ENCODE results near the gene TMEM187. TPM values are rescaled to one million over a fixed set of nuclear protein-coding genes. Genes with fewer than 3 reads are reported as not detected.

TMEM187 gene
- total RNA-seq, 2 experiments from 2014 or later = 1.4 to 4.5 TPM

GRCh38 chrX:153926858-153927671, 45.5 kb upstream of the TMEM187 start:
- peak; percentile 91 for DNase-seq (ENCODE audit: low spot score)
- H3K4me3 ChIP-seq (ENCODE audit: low read depth, low read length, poor library complexity, severe bottlenecking) = peak overlapping the region; percentile 99
- no peaks in the 10 kb centered on the region for H3K9me2 ChIP-seq (ENCODE audit: insufficient read depth, low read length)
- BruUV-seq (replicated peaks) = no TSS peak
- peak overlapping the region; percentile 100 for H3K4me2 ChIP-seq (ENCODE audit: low read length)
- TF ChIP-seq EZH2phosphoT487 (IDR thresholded peaks at IDR 0.05; ENCODE audit: borderline replicate concordance, low read depth, low read length) = no peak
- TF ChIP-seq, protein P1, sequence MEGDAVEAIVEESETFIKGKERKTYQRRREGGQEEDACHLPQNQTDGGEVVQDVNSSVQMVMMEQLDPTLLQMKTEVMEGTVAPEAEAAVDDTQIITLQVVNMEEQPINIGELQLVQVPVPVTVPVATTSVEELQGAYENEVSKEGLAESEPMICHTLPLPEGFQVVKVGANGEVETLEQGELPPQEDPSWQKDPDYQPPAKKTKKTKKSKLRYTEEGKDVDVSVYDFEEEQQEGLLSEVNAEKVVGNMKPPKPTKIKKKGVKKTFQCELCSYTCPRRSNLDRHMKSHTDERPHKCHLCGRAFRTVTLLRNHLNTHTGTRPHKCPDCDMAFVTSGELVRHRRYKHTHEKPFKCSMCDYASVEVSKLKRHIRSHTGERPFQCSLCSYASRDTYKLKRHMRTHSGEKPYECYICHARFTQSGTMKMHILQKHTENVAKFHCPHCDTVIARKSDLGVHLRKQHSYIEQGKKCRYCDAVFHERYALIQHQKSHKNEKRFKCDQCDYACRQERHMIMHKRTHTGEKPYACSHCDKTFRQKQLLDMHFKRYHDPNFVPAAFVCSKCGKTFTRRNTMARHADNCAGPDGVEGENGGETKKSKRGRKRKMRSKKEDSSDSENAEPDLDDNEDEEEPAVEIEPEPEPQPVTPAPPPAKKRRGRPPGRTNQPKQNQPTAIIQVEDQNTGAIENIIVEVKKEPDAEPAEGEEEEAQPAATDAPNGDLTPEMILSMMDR (conservative IDR thresholded peaks at IDR 0.05; ENCODE audit: low read length) = peak; percentile 42; the same call in 1 of the 2 replicates
- no peaks in the 10 kb centered on the region for H3K9me3 ChIP-seq (ENCODE audit: low read length)
- H3K4me1 ChIP-seq (ENCODE audit: insufficient read depth, low read length, poor library complexity, severe bottlenecking) = peaks cover 44% of the 10 kb centered on the region
- POLR2A ChIA-PET = interaction anchor here (0.8 to 1.7 kb wide), 7 partner anchors 40 to 95 kb away, joined by 3 to 6 read pairs (median 3); partner anchors contain the start of gene HCFC1
- peak overlapping the region; percentile 100 for H3K27ac ChIP-seq (ENCODE audit: low read depth, low read length, poor library complexity, severe bottlenecking)
- intact Hi-C loops (cut with micrococcal nuclease; ENCODE audit: unreplicated experiment) = loop anchor here (10.0 kb wide), 1 partner anchor 448 kb away; the partner anchor contains the start of genes EMD and FLNA
- CTCF ChIA-PET (ENCODE audit: unreplicated experiment) = interaction anchor here (0.9 to 1.2 kb wide), 2 partner anchors 40 to 41 kb away, joined by 3 read pairs; no protein-coding TSS in a partner anchor
- H3K79me2 ChIP-seq (ENCODE audit: insufficient read depth, low read depth, low read length) = peaks cover 30% of the 10 kb centered on the region; the same call in 1 of the 2 replicates
- H2AFZ ChIP-seq (ENCODE audit: low read length) = no peak overlapping the region
- no peaks in the 10 kb centered on the region for H4K20me1 ChIP-seq (ENCODE audit: insufficient read depth, low read length)
- H3K36me3 ChIP-seq (ENCODE audit: insufficient read depth, low read length) = peaks cover 34% of the 10 kb centered on the region

GRCh38 chrX:153927672-153927921, 45.0 kb upstream of the TMEM187 start:
- H3K4me3 ChIP-seq (ENCODE audit: low read depth, low read length, poor library complexity, severe bottlenecking) = peak overlapping the region; percentile 99
- peaks cover 30% of the 10 kb centered on the region; the same call in 1 of the 2 replicates for H3K79me2 ChIP-seq (ENCODE audit: insufficient read depth, low read depth, low read length)
- ChIA-PET CTCF (ENCODE audit: unreplicated experiment) (no interaction called here), POLR2A (interaction anchor here (1.6 to 1.7 kb wide), 4 partner anchors 39 to 46 kb away, joined by 3 to 6 read pairs (median 5); partner anchors contain the start of gene HCFC1)
- H2AFZ ChIP-seq (ENCODE audit: low read length) = no peak overlapping the region
- no peaks in the 10 kb centered on the region for H3K9me2 ChIP-seq (ENCODE audit: insufficient read depth, low read length)
- H3K9me3 ChIP-seq (ENCODE audit: low read length) = no peaks in the 10 kb centered on the region
- H3K27ac ChIP-seq (ENCODE audit: low read depth, low read length, poor library complexity, severe bottlenecking) = peak overlapping the region; percentile 100
- H4K20me1 ChIP-seq (ENCODE audit: insufficient read depth, low read length) = no peaks in the 10 kb centered on the region
- peak overlapping the region; percentile 100 for H3K4me2 ChIP-seq (ENCODE audit: low read length)
- intact Hi-C loops (cut with micrococcal nuclease; ENCODE audit: unreplicated experiment) = loop anchor here (10.0 kb wide), 1 partner anchor 447 kb away; the partner anchor contains the start of genes EMD and FLNA
- DNase-seq (ENCODE audit: low spot score) = no peak
- H3K36me3 ChIP-seq (ENCODE audit: insufficient read depth, low read length) = peaks cover 39% of the 10 kb centered on the region
- H3K4me1 ChIP-seq (ENCODE audit: insufficient read depth, low read length, poor library complexity, severe bottlenecking) = peaks cover 44% of the 10 kb centered on the region
- no TSS peak for BruUV-seq (replicated peaks)
- TF ChIP-seq, protein P1 (conservative IDR thresholded peaks at IDR 0.05; ENCODE audit: low read length) = no peak
- no peak for TF ChIP-seq EZH2phosphoT487 (IDR thresholded peaks at IDR 0.05; ENCODE audit: borderline replicate concordance, low read depth, low read length)
